CD14-positive monocyte (primary cell): Measurements from ENCODE around the gene MAP2K6. TPM values are rescaled to one million over a fixed set of nuclear protein-coding genes. Genes with fewer than 3 reads are reported as not detected.

Source experiments
- DNase-seq, 3 donors: peaks; one replicate each; pipeline ENCODE4 v3.0.0-alpha.2; 2011 to 2022
- H2AFZ ChIP-seq: 2 replicates; pipeline ENCODE4 v1.6.0; 2012; ENCODE audit warnings: mild to moderate bottlenecking, low read depth, low read length, inconsistent platforms; ENCODE audit not compliant: insufficient read depth, poor library complexity, severe bottlenecking
- H3K27ac ChIP-seq, 2 donors: 1 replicate in 1 of 2; 2 replicates in 1 of 2; pipeline ENCODE4 v1.5.1; 2012 to 2013; ENCODE audit warnings: low read length in 2 of 2, control low read depth in 1 of 2, inconsistent platforms in 1 of 2, low read depth in 1 of 2, mild to moderate bottlenecking in 1 of 2
- H3K27me3 ChIP-seq, 2 donors: one replicate each; pipeline versions ENCODE4 v1.6.0 to v1.6.1; 2011 to 2013; ENCODE audit warnings: low read length in 2 of 2; ENCODE audit not compliant: control insufficient read depth in 2 of 2, insufficient read depth in 2 of 2
- H3K36me3 ChIP-seq, 2 donors: replicated peaks in 1 of 2; 1 replicate in 1 of 2; 2 replicates in 1 of 2; pipeline versions ENCODE4 v1.5.1 to v1.6.1; 2012 to 2013; ENCODE audit warnings: low read length in 2 of 2, control low read depth in 1 of 2, inconsistent platforms in 1 of 2, mild to moderate bottlenecking in 1 of 2; ENCODE audit not compliant: insufficient read depth in 2 of 2, control insufficient read depth in 1 of 2
- H3K4me1 ChIP-seq, 2 donors: 1 replicate in 1 of 2; 2 replicates in 1 of 2; pipeline versions ENCODE4 v1.5.1 to v1.6.1; 2012 to 2013; ENCODE audit warnings: low read length in 2 of 2, control low read depth in 1 of 2, inconsistent platforms in 1 of 2, mild to moderate bottlenecking in 1 of 2, moderate library complexity in 1 of 2; ENCODE audit not compliant: insufficient read depth in 2 of 2, control insufficient read depth in 1 of 2
- H3K4me2 ChIP-seq: replicated peaks from 2 replicates; pipeline ENCODE3; 2012; ENCODE audit warnings: low read length, moderate library complexity, mild to moderate bottlenecking; ENCODE audit not compliant: poor library complexity, severe bottlenecking; ENCODE audit errors: extremely low read depth
- H3K4me3 ChIP-seq, 3 experiments: fragments of 200-600 bp in 1 of 3; sonication (generic) in 1 of 3; replicated peaks in 1 of 3; 1 replicate in 2 of 3; 2 replicates in 1 of 3; pipeline ENCODE4 v1.5.1; 2011 to 2013; ENCODE audit warnings: low read length in 3 of 3, mild to moderate bottlenecking in 3 of 3, control low read depth in 2 of 3, low read depth in 2 of 3, inconsistent platforms in 1 of 3, moderate library complexity in 1 of 3
- H3K79me2 ChIP-seq: 2 replicates; pipeline ENCODE4 v1.6.0; 2012; ENCODE audit warnings: mild to moderate bottlenecking, control low read depth, inconsistent platforms, low read length, moderate library complexity; ENCODE audit not compliant: insufficient read depth
- H3K9ac ChIP-seq: 2 replicates; pipeline ENCODE4 v1.6.0; 2017; ENCODE audit warnings: low read length, mild to moderate bottlenecking; ENCODE audit not compliant: insufficient read depth, poor library complexity, severe bottlenecking
- H3K9me3 ChIP-seq, 2 donors: replicated peaks in 1 of 2; 1 replicate in 1 of 2; 2 replicates in 1 of 2; pipeline versions ENCODE4 v1.5.1 to v1.6.1; 2012 to 2013; ENCODE audit warnings: low read length in 2 of 2, control low read depth in 1 of 2; ENCODE audit not compliant: control insufficient read depth in 1 of 2, insufficient read depth in 1 of 2
- H4K20me1 ChIP-seq: 2 replicates; pipeline ENCODE4 v1.6.0; 2012; ENCODE audit warnings: mild to moderate bottlenecking, low read length, control low read depth, moderate library complexity; ENCODE audit not compliant: insufficient read depth
- H3K27ac Mint-ChIP-seq, 7 donors: one replicate each; pipeline ENCODE4 v1.8.0; 2020; ENCODE audit warnings: mild to moderate bottlenecking in 7 of 7, mixed read lengths in 7 of 7, moderate library complexity in 6 of 7, inconsistent platforms in 2 of 7
- H3K27me3 Mint-ChIP-seq, 3 donors: one replicate each; pipeline ENCODE4 v1.8.0; 2021 to 2022; ENCODE audit warnings: low read depth in 3 of 3, mild to moderate bottlenecking in 3 of 3, mixed read lengths in 3 of 3, moderate library complexity in 3 of 3, inconsistent platforms in 1 of 3
- H3K36me3 Mint-ChIP-seq, 2 donors: one replicate each; pipeline ENCODE4 v1.8.0; 2020; ENCODE audit warnings: mixed read lengths in 2 of 2, inconsistent platforms in 1 of 2, mild to moderate bottlenecking in 1 of 2
- H3K4me1 Mint-ChIP-seq: one replicate; pipeline ENCODE4 v1.8.0; 2020; ENCODE audit warnings: mild to moderate bottlenecking, mixed read lengths
- H3K4me3 Mint-ChIP-seq, 2 donors: one replicate each; pipeline ENCODE4 v1.8.0; 2020; ENCODE audit warnings: mild to moderate bottlenecking in 2 of 2, mixed read lengths in 2 of 2, moderate library complexity in 1 of 2
- H3K9me3 Mint-ChIP-seq, 7 donors: one replicate each; pipeline ENCODE4 v1.8.0; 2020 to 2022; ENCODE audit warnings: mixed read lengths in 7 of 7, mild to moderate bottlenecking in 6 of 7, moderate library complexity in 6 of 7, inconsistent platforms in 2 of 7
- WGBS: methylation state at CpG from one replicate; pipeline ENCODE4 v1.1.5; 2013; ENCODE audit warnings: missing lambda C conversion rate; ENCODE audit not compliant: insufficient coverage; 5-methylcytosine and 5-hydroxymethylcytosine counted together
- intact Hi-C, 2 donors: fragments of 100-400 bp; cut with micrococcal nuclease; formaldehyde crosslinking; loops; one replicate each; pipeline versions ENCODE4 v1.15.0 to v1.15.1; 2023
- polyA plus RNA-seq, 3 donors: library from polyadenylated mRNA; depleted of rRNA in 1 of 3; unstranded in 2 of 3; stranded (reverse) in 1 of 3; fragments of 300-500 nt in 2 of 3; fragments of >200 nt in 1 of 3; fragmentation: Illumina TruSeq in 2 of 3; gene quantifications; 1 replicate in 2 of 3; 2 replicates in 1 of 3; pipeline ENCODE4 v1.2.3, GENCODE V29; 2012 to 2021
- TF ChIP-seq, protein P1 (sequence below): fragments of 200-600 bp; IDR thresholded peaks from one replicate; pipeline ENCODE4 v1.8.0; 2022; ENCODE audit warnings: antibody characterized with exemption, mild to moderate bottlenecking

Gene MAP2K6
- polyA plus RNA-seq, 3 donors, result 13.5 to 28.9 (median 18.5) TPM

DNA sequence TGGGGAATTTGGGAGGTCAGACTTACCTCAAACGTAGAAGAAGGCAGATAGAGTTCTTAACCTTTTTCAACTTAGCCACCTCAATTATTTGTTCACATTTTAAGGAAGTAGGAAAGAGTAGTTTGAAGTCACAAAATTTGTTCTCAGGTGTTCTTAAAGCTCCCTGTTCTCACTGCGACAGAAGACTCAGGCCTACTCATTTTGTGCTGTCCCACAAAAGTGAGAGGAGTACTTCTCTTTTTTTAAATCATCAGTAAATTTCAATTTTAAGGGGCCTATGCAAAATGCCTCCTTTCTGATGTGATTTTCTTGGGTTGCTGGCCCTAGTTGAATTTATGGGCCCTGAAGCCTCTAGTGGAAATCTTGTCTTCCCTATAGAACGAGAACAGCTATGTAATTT, 133.4 kb downstream of the MAP2K6 start:
- no peak overlapping the region for H3K9ac ChIP-seq
- no peak overlapping the region for H3K4me2 ChIP-seq
- intact Hi-C loops, result no loop called here
- H4K20me1 ChIP-seq, result no peaks in the 10 kb centered on the region
- no peaks in the 10 kb centered on the region for H3K27me3 ChIP-seq
- Mint-ChIP-seq H3K36me3 (peaks cover 68 to 77% of the 10 kb centered on the region in 2 donors), H3K4me1 (peaks cover 3% of the 10 kb centered on the region), H3K27me3 (no peaks in the 10 kb centered on the region), H3K4me3 (no peak overlapping the region), H3K27ac (no peak overlapping the region), H3K9me3 (no peaks in the 10 kb centered on the region)
- 100% methylated on average over 1 of the region's 3 CpGs for WGBS
- no peaks in the 10 kb centered on the region for H3K4me1 ChIP-seq
- H3K36me3 ChIP-seq, result peaks cover 27 to 90% of the 10 kb centered on the region in 2 donors
- TF ChIP-seq, protein P1, sequence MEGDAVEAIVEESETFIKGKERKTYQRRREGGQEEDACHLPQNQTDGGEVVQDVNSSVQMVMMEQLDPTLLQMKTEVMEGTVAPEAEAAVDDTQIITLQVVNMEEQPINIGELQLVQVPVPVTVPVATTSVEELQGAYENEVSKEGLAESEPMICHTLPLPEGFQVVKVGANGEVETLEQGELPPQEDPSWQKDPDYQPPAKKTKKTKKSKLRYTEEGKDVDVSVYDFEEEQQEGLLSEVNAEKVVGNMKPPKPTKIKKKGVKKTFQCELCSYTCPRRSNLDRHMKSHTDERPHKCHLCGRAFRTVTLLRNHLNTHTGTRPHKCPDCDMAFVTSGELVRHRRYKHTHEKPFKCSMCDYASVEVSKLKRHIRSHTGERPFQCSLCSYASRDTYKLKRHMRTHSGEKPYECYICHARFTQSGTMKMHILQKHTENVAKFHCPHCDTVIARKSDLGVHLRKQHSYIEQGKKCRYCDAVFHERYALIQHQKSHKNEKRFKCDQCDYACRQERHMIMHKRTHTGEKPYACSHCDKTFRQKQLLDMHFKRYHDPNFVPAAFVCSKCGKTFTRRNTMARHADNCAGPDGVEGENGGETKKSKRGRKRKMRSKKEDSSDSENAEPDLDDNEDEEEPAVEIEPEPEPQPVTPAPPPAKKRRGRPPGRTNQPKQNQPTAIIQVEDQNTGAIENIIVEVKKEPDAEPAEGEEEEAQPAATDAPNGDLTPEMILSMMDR, result no peak
- no peak overlapping the region for H3K4me3 ChIP-seq
- H3K79me2 ChIP-seq, result no peaks in the 10 kb centered on the region
- H2AFZ ChIP-seq, result no peak overlapping the region
- no peaks in the 10 kb centered on the region for H3K9me3 ChIP-seq
- H3K27ac ChIP-seq, result no peak overlapping the region
- no peak for DNase-seq

DNA sequence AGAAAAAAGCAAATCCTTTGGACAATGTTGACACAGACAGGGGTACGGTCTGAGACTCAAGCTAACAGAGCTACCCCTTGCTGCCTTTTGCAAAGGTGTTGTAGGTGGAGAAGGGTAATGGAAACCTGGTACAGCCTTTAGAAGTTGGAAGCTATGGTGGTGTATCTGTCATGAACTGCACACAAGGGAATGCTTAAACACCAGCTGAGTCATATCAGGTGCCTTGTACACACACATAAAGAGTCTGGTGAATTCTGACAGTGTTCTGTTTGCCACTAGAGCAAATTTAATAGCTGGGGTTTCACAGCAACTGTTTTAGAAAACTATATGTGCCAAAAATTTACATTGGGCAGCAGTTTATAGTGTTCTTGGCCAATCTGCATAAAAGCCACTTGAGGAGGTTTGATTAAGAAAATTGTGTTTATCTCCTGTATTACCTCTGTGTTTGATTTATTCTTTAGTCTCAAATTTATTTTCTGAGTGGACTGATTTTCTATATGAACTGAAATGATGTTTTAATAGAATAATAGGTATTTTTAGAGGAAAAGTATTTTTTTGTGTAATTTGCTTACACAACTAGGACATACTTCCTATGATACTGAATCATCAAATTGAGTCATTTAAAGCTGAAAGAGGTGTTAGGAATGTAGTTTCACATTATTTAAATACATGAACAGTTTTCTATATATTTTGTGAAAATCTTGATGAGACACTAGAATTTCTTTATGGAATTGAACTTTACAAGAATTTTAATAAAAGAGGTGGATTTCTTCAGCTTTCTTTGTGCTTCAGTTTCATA, 136.9 kb downstream of the MAP2K6 start:
- no CpG with 5 or more reads among the region's 1 CpG for WGBS
- no peaks in the 10 kb centered on the region for H3K4me1 ChIP-seq
- H2AFZ ChIP-seq, result no peak overlapping the region
- no peak overlapping the region for H3K4me3 Mint-ChIP-seq
- DNase-seq, result no peak
- peaks cover 5% of the 10 kb centered on the region for H3K4me1 Mint-ChIP-seq
- TF ChIP-seq, protein P1, result no peak
- peaks cover 48 to 55% of the 10 kb centered on the region in 2 donors for H3K36me3 Mint-ChIP-seq
- no peaks in the 10 kb centered on the region for H3K27me3 ChIP-seq
- no peaks in the 10 kb centered on the region for H3K79me2 ChIP-seq
- H3K9me3 Mint-ChIP-seq, result no peaks in the 10 kb centered on the region
- no peaks in the 10 kb centered on the region for H3K27me3 Mint-ChIP-seq
- intact Hi-C loops, result no loop called here
- no peaks in the 10 kb centered on the region for H4K20me1 ChIP-seq
- no peak overlapping the region for H3K9ac ChIP-seq
- H3K36me3 ChIP-seq, result peaks cover 12 to 67% of the 10 kb centered on the region in 2 donors
- H3K4me3 ChIP-seq, result no peak overlapping the region
- peak overlapping the region in 1 of 7 donors; percentile 43 for H3K27ac Mint-ChIP-seq
- no peak overlapping the region for H3K4me2 ChIP-seq
- no peak overlapping the region for H3K27ac ChIP-seq
- H3K9me3 ChIP-seq, result no peaks in the 10 kb centered on the region
